GM12892 (cell line): ENCODE results near the gene FEM1B.

ENCODE experiments used
- DNase-seq: peaks from one replicate; pipeline ENCODE4 v3.0.0; 2011; ENCODE audit not compliant: insufficient read length
- FAIRE-seq: peaks from 2 replicates; lab custom pipeline; 2011; peaks lifted over from hg19 to GRCh38; lab: Jason Lieb, UNC
- POLR2A ChIP-seq: IDR thresholded peaks from 2 replicates; pipeline ENCODE4 v1.6.1; 2011; ENCODE audit warnings: low read depth, low read length, control low read depth
- POLR2AphosphoS5 ChIP-seq: IDR thresholded peaks from 2 replicates; pipeline ENCODE4 v1.6.1; 2011; ENCODE audit warnings: low read depth, low read length, control low read depth
- TAF1 ChIP-seq: IDR thresholded peaks from 2 replicates; pipeline ENCODE4 v1.6.1; 2011; ENCODE audit warnings: low read depth, mild to moderate bottlenecking, control low read depth, low read length, borderline replicate concordance

The FEM1B gene

DNA sequence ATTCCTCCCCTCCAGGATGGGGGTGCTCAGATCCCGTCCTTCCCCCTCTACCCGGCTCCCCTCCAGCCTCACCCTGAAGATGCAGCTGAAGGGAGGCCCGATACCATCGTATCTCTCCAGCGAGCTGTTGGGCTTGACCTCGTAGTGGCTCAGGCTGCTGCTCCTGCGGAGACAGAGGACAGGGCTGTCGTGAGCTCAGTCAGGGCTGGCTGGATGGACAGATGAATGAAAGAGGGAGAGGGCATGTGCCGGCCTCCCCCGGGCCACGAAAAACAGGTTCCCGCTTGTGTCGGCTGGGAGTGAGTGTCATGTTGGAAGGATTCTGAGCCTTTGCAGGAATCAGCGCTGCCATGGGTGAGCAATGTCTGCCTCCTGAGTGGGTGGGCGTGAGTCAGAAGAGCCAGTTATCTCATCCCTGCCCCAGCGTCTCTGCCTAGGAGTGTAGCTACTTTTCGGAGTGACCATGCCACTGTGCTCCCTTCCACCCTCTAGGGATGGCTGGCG lies 35.2 kb downstream of the FEM1B start:
- TF ChIP-seq POLR2A = no peak
- no peak for TF ChIP-seq POLR2AphosphoS5
- no peak for TF ChIP-seq TAF1
- FAIRE-seq (no peak), DNase-seq (no peak)

DNA sequence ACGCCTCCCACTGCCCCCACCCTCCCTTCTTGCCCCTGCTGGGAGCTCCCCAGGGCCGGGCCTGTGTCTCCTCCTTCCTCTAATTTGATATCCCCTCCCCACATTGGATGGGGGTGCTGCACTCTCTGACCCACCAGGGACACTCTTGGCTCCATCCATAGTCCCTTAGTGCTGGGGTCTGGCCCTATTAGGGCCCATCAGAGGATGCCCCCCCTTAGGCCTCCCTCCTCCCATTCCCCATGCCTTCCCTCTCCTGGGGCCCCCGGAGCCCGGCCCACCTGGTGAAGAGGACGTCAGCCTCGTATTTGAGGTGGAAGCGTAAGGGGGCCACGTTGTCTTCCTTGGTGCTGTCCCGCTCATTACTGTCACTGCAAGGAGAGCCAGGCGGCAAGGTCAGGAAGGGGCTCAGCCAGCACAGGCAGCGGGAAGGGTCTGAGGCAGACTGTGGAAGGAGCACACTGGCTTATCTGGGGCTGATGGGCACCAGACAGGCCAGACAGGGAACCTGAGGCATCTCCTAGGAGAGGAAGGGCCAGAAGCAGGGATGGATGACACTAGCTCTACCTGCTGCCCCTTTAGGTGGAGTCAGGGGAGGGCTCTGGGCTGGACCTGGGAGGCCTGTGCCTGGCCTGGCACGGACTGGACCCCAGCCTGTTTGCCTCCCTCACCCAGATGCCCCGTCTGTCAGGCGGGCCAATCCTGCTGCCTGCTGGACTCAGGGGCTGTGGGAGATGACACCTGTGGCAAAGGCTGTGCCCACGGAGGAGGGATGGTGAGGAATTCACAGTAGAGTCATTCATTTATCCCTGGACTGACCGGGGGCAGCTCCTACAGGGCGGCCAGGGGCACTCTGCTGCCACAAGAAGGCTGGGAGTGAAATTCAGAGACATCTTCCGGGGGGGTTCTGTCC lies 36.2 kb downstream of the FEM1B start:
- FAIRE-seq = no peak
- DNase-seq = no peak
- TF ChIP-seq TAF1 (no peak), POLR2A (no peak), POLR2AphosphoS5 (no peak)

DNA sequence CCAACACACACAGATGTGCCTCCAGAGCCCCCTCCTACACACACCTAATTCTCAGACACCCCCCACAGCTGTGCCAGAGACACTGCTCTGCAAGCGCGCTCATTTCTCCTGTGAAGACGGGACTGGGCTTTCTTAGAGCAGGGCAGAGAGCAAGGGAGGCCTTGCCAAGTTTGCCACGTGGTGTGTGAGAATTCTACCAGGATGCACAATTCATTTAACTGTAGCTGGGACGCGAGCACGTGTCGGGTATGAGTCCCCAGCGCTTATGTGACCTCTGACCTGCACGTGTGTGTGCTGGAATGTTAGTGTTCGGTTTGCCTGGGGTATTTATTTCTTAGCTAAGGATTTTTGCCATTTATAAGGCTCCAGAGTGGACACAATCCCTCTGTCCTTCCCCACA lies 37.0 kb downstream of the FEM1B start:
- DNase-seq = no peak
- no peak for TF ChIP-seq TAF1
- no peak for TF ChIP-seq POLR2A
- no peak for TF ChIP-seq POLR2AphosphoS5
- FAIRE-seq = no peak

DNA sequence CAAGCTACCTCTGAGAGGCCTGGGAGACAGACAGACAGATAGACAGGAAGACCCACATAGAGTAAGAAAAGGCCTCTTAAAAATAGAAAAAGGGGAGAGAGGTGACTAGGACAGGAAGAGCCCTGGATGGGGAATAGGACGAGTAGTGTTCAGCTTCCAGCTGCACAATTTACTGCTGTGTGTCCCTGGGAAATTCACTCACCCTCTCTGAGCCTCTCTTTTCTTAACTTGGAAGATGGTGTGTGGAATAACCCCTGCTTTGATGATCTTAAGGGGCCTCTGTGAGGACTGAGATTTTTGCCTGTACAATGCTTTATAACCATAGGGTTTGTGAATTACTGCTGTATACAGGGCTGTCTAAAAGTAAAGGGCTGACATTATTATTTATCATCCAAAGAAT lies 37.5 kb downstream of the FEM1B start:
- no peak for FAIRE-seq
- TF ChIP-seq POLR2AphosphoS5 = no peak
- no peak for TF ChIP-seq POLR2A
- TF ChIP-seq TAF1 = no peak
- no peak for DNase-seq

DNA sequence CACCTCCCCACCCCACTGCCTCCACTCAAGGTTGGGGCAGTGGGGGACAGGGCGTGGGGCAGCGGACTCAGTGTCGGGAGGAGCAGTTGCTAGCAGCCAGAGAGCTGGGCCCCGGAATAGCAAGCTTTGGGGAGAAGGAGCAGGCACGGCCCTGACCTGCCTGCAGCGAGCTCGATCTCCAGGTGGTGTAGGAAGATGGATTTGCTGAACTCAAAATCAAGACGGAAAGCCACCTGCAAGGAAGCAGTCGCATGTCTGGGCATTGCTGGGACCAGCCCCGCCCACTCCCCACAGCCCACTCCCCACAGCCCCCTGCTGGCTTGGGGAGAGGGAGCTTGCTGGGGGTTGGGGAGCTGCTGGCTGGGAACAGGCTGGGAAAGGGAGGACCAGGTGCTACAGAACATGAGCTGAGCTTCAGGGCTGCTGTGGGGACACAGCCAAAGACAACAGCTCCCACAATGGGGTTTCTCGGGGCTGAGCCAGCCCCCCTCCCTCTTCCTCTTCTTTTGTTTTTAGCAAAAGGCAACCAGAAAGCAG lies 38.0 kb downstream of the FEM1B start:
- no peak for DNase-seq
- no peak for FAIRE-seq

DNA sequence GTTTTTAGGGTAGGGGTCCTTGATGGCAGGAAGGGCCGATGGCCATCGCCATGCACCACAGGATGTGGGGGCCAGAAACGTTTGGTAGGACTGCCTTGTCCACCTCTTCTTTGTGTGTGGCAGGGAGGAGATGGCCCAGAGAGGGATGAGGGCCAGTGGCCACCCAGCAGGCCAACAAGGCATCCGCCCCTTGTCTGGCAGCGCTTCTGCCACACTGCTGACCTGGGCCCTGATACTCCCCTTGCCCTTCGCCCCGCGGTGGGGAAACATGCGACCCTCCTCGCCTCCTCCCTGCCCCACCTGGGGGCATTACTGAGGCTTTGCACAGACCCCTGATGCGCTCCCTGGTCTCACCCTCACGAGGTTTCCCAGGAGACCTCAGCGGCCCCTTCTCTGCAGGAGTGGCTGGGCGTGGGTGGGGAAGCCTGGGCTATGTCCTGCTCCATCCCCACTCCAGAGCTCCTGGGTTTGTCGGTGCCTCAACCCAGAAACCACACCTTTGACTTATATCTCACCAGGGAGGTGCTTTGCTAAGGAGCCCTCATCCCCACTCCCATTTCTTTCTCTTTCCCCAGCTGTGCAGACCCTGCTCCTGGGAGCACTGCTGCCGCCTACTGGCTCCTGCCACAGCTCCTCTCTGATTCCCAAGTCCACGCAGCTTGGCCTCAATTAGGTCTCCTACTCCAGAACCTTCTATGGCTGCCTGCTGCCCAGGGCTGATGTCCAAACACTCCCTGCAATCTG lies 38.7 kb downstream of the FEM1B start:
- TF ChIP-seq TAF1 = no peak
- no peak for TF ChIP-seq POLR2AphosphoS5
- TF ChIP-seq POLR2A = no peak
- DNase-seq (no peak), FAIRE-seq (no peak)

More for the DNA sequence above, 38.0 kb downstream of the FEM1B start:
- no peak for TF ChIP-seq POLR2A
- no peak for TF ChIP-seq TAF1
- no peak for TF ChIP-seq POLR2AphosphoS5

DNA sequence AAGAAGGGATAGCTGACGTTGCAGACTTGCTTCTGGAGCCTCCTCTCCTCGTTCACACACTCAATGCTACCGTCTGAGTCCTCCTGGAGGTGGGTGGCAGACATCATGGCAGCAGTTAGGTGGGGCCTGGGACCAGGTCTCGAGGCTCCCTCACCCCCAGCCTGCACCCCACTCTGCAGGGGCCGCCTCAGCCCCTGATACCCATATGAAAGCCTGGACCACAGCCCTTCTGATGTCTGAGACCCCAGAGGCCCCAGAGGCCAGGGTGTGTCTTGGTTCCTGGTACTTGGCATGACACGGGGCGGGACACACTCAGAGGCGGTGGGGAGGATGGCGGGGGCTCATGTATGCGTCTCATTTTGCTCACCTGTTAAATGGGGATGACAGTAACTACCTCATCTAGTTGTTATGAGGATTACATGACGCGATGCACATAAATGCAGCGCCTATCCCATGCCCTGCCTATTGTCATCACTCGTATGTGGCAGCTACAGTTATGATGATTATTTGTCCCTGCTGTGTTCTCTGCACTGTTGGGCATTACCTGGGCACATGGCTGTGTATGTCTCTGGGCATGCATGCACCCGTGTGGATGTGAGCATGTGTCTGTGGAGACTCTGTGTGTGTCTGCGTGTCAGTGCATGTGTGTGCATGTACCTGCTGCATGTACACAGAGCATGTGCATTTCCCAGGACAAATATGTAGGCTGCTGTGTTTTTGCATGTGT lies 39.9 kb downstream of the FEM1B start:
- TF ChIP-seq POLR2A (no peak), TAF1 (no peak), POLR2AphosphoS5 (no peak)
- no peak for DNase-seq
- no peak for FAIRE-seq

DNA sequence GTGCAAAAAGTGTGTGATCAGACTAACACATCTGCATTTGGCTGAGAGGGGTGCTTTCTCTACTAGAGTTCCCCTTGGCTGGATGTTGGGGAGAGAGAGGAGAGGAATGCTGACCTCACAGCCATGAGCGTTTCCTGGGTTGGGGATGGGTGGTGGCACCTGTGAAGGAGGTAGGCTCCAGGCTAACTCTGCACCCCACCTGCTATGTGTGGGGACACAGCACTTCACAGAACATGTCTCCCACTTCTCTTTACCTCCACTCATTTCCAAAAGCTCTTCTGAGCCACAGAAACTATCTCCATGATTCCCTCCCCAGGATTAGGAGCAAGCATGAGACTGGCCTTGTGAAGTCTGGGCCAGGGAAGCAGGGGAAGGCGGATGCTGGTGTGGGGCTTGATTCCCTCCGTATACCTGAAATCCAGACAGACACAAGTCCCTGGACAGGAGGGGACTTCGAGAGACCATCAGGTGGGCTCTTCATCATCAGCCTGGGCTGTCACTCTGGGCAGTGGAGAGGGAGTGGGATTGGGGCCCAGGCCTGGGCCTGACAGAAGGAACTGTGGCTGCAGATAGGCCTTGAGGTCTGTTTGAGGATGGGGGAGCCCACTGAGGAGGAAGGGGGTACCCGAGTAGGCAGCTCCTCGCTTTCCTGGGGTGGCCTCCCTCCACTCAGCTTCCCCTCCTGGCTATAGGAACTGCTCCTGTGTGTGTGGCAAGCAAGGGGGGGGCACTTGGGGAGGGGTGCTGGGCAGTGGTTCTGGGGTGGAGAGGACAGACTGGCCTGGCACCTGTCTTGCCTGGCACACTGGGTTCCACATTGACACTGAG lies 40.7 kb downstream of the FEM1B start:
- TF ChIP-seq TAF1 = no peak
- TF ChIP-seq POLR2A = no peak
- no peak for TF ChIP-seq POLR2AphosphoS5
- FAIRE-seq (no peak), DNase-seq (no peak)

DNA sequence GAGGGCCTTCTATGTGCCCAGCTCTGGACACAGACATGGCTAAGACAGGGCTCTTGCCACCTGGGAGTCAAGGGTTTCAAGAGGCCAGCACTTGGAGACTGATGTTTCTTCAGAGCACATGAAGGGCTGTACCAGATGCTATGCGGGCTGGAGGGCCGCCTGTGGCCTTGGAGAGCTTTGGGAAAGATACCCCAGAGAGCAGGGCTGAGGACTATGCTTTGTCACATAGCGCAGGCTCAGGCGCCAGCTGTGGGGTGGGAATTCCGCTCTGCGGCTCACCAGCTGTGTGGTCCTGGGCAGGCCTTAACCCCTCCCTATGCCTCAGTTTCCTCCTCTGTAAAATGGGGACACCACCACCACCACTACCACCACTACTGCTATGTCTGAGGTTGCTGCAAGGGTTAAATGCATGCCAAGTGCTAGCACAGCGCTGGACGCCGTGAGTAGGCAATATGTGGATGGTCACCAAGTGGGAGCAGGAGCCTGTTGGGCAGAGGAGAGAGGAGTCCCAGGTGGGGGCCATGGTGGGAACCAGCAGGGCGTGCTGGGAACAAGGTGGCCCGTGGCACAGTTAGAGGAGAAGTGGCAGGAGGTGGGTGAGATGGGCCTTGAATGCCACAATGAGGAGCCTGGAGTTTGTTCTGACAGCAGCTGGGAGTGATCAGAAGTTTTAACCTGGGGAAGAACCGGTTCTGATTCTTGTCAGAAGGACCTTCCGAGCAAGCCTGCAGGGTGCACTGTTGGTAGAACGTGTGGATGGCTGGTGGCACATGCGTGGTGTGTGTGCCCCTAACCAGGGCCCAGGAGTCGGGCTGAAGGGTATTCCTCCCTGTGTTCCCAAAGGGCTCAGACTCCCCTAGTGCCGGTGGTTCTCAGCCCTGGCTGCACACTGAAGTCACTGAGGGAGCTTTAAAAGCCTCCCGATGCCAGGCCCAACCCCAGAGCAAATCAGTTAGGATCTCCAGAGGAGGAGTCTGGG lies 41.7 kb downstream of the FEM1B start:
- TF ChIP-seq POLR2A = no peak
- no peak for TF ChIP-seq TAF1
- TF ChIP-seq POLR2AphosphoS5 = no peak
- DNase-seq (no peak), FAIRE-seq (no peak)
